Left lung (tissue), 10 donors: Measurements from ENCODE around the gene SMIM38. TPM values are rescaled to one million over a fixed set of nuclear protein-coding genes. Genes with fewer than 3 reads are reported as not detected.

ENCODE experiments used
- ATAC-seq: fragments of 200-7000 bp; cut with Tn5 transposase; one replicate; pipeline ENCODE4 v1.9.1; 2020; ENCODE audit warnings: moderate library complexity
- DNase-seq, 4 donors: peaks; one replicate each; pipeline ENCODE4 v3.0.0-alpha.2; 2013 to 2020
- H3K27ac ChIP-seq, 2 donors: fragments of 200-600 bp; sonication (generic) in 1 of 2; one replicate each; pipeline versions ENCODE4 v1.5.0 to v1.8.0; 2020 to 2021
- H3K27me3 ChIP-seq, 2 donors: fragments of 200-600 bp; sonication (generic) in 1 of 2; one replicate each; pipeline versions ENCODE4 v1.5.0 to v1.8.0; 2020 to 2021
- H3K36me3 ChIP-seq, 2 donors: fragments of 200-600 bp; sonication (generic) in 1 of 2; one replicate each; pipeline versions ENCODE4 v1.5.0 to v1.8.0; 2020 to 2021
- H3K4me1 ChIP-seq, 2 donors: fragments of 200-600 bp; one replicate each; pipeline ENCODE4 v1.8.0; 2021
- H3K4me3 ChIP-seq, 2 donors: fragments of 200-600 bp; sonication (generic) in 1 of 2; one replicate each; pipeline versions ENCODE4 v1.5.0 to v1.8.0; 2020 to 2021; ENCODE audit warnings: mild to moderate bottlenecking in 1 of 2
- H3K9me3 ChIP-seq, 2 donors: fragments of 200-600 bp; sonication (generic) in 1 of 2; one replicate each; pipeline versions ENCODE4 v1.5.0 to v1.8.0; 2020 to 2021
- CTCF ChIP-seq, 2 donors: fragments of 200-600 bp; sonication (generic) in 1 of 2; IDR thresholded peaks; one replicate each; pipeline versions ENCODE4 v1.5.0 to v1.8.0; 2021; ENCODE audit warnings: antibody characterized with exemption in 2 of 2
- intact Hi-C, 2 donors: fragments of 100-400 bp; cut with DNase I; formaldehyde crosslinking; loops; one replicate each; pipeline versions ENCODE4 v1.11.2 to v1.14.2; 2022
- polyA plus RNA-seq, 6 donors: library from polyadenylated mRNA; unstranded; fragments of 120-200 nt; gene quantifications; one replicate each; pipeline ENCODE4 v1.2.1, GENCODE V29; 2013; ENCODE audit not compliant: insufficient read length in 6 of 6
- total RNA-seq, 2 donors: library from RNA; stranded (reverse); fragmentation: NEBNext Ultra II Directional; extraction: Animal tissue kit (Norgen Biotek cat#: 25700); gene quantifications; one replicate each; pipeline ENCODE4 v1.2.1, GENCODE V29; 2021
- donor health status: DM: no; HTN: yes; CAD: no.
- donor health status: DM: no; HTN: no; CAD: no.

SMIM38 gene
- total and polyA plus RNA-seq, 8 donors = 0.09 to 1.3 (median 0.68) TPM

- ATAC-seq (no peak), DNase-seq (no peak)
- Histone ChIP-seq H3K4me1 (no peaks in the 10 kb centered on the region), H3K36me3 (no peaks in the 10 kb centered on the region), H3K4me3 (no peak overlapping the region), H3K27ac (no peak overlapping the region), H3K9me3 (no peaks in the 10 kb centered on the region), H3K27me3 (no peaks in the 10 kb centered on the region)
- TF ChIP-seq CTCF (IDR thresholded peaks at IDR 0.05) = no peak
- intact Hi-C loops = no loop called here
Measured at GRCh38 chr11:69203381-69203780, 47.6 kb downstream of the SMIM38 start.

- no peaks in the 10 kb centered on the region for H3K27me3 ChIP-seq
- ATAC-seq = no peak
- no peaks in the 10 kb centered on the region for H3K9me3 ChIP-seq
- TF ChIP-seq CTCF (IDR thresholded peaks at IDR 0.05) = no peak
- H3K4me1 ChIP-seq = no peaks in the 10 kb centered on the region
- intact Hi-C loops = no loop called here
- no peak overlapping the region for H3K27ac ChIP-seq
- H3K4me3 ChIP-seq = no peak overlapping the region
- no peak for DNase-seq
- no peaks in the 10 kb centered on the region for H3K36me3 ChIP-seq
Measured at GRCh38 chr11:69203901-69204245, 48.1 kb downstream of the SMIM38 start.

- intact Hi-C loops = no loop called here
- TF ChIP-seq CTCF (IDR thresholded peaks at IDR 0.05) = no peak
- Histone ChIP-seq H3K36me3 (no peaks in the 10 kb centered on the region), H3K9me3 (no peaks in the 10 kb centered on the region), H3K27me3 (no peaks in the 10 kb centered on the region), H3K4me3 (no peak overlapping the region), H3K27ac (no peak overlapping the region), H3K4me1 (no peaks in the 10 kb centered on the region)
- DNase-seq (no peak), ATAC-seq (no peak)
Measured at GRCh38 chr11:69204246-69204940, 48.7 kb downstream of the SMIM38 start.

- Histone ChIP-seq H3K27ac (no peak overlapping the region), H3K27me3 (no peaks in the 10 kb centered on the region), H3K36me3 (no peaks in the 10 kb centered on the region), H3K9me3 (no peaks in the 10 kb centered on the region), H3K4me3 (no peak overlapping the region), H3K4me1 (no peaks in the 10 kb centered on the region)
- no peak for DNase-seq
- no peak for TF ChIP-seq CTCF (IDR thresholded peaks at IDR 0.05)
- no peak for ATAC-seq
- intact Hi-C loops = no loop called here
Measured at GRCh38 chr11:69204941-69205742, 49.4 kb downstream of the SMIM38 start.

Other genes with a start within 250 kb of the SMIM38 start
- not detected for gene MRGPRD, start 174.9 kb upstream of the SMIM38 start, total RNA-seq
- not detected for gene MRGPRD, start 174.9 kb upstream of the SMIM38 start, polyA plus RNA-seq
- gene MRGPRF, start 142.7 kb upstream of the SMIM38 start, total RNA-seq = 10 to 100 TPM; 12.6 to 22.6 TPM
- 1 to 10 TPM; 4.2 to 8.5 (median 5.0) TPM for gene MRGPRF, start 142.7 kb upstream of the SMIM38 start, polyA plus RNA-seq
- gene TPCN2, start 107.0 kb upstream of the SMIM38 start, total RNA-seq = 10 to 100 TPM; 14.7 to 22.0 TPM
- 10 to 100 TPM; 12.1 to 17.4 (median 14.7) TPM for gene TPCN2, start 107.0 kb upstream of the SMIM38 start, polyA plus RNA-seq
- gene MYEOV, start 138.2 kb downstream of the SMIM38 start, total RNA-seq = under 1 TPM; 0.47 to 0.85 TPM
- gene MYEOV, start 138.2 kb downstream of the SMIM38 start, polyA plus RNA-seq = under 1 TPM in 5 of 6 donors, not detected in 1; 0.31 to 0.77 (median 0.44) TPM